Gastrocnemius medialis (tissue), 4 donors: ENCODE results near the gene SH3BP1. TPM values are rescaled to one million over a fixed set of nuclear protein-coding genes. Genes with fewer than 3 reads are reported as not detected.

ENCODE experiments used
- ATAC-seq, 2 donors: fragments of 150-250 bp; one replicate each; pipeline ENCODE4 v1.9.1; 2016
- DNase-seq, 2 donors: peaks; one replicate each; pipeline ENCODE4 v3.0.0-alpha.2; 2019
- H3K27ac ChIP-seq, 4 donors: fragments of 200-600 bp; sonication (generic); 1 replicate in 1 of 4; 2 replicates in 3 of 4; pipeline ENCODE4 v1.5.1; 2016 to 2018; ENCODE audit warnings: mild to moderate bottlenecking in 2 of 4, moderate library complexity in 1 of 4
- H3K27me3 ChIP-seq, 3 donors: fragments of 200-600 bp; sonication (generic) in 2 of 3; 1 replicate in 1 of 3; 2 replicates in 2 of 3; pipeline versions ENCODE4 v1.5.1 to v1.6.0; 2016 to 2019; ENCODE audit warnings: mild to moderate bottlenecking in 1 of 3, moderate library complexity in 1 of 3
- H3K36me3 ChIP-seq, 2 donors: fragments of 200-600 bp; sonication (generic) in 1 of 2; one replicate each; pipeline ENCODE4 v1.5.1; 2017 to 2018
- H3K4me1 ChIP-seq, 2 donors: fragments of 200-600 bp; sonication (generic) in 1 of 2; one replicate each; pipeline ENCODE4 v1.5.1; 2016 to 2017; ENCODE audit warnings: mild to moderate bottlenecking in 2 of 2
- H3K4me3 ChIP-seq, 4 donors: fragments of 200-600 bp; sonication (generic) in 3 of 4; 1 replicate in 1 of 4; 2 replicates in 3 of 4; pipeline ENCODE4 v1.5.1; 2016 to 2019; ENCODE audit warnings: mild to moderate bottlenecking in 2 of 4
- H3K9me3 ChIP-seq, 3 donors: fragments of 200-600 bp; sonication (generic) in 2 of 3; 1 replicate in 1 of 3; 2 replicates in 2 of 3; pipeline ENCODE4 v1.5.1; 2016 to 2019
- POLR2A ChIP-seq, 2 donors: fragments of 450-650 bp; IDR thresholded peaks; one replicate each; pipeline ENCODE4 v1.6.1; 2017; ENCODE audit warnings: antibody characterized with exemption in 2 of 2, mild to moderate bottlenecking in 2 of 2, moderate library complexity in 2 of 2
- in situ Hi-C, 4 donors: fragments of 200-750 bp; cut with MboI; loops; one replicate each; pipeline versions ENCODE4 v1.15.0 to v1.8.0; 2017; ENCODE audit warnings: low sequenced_read_pairs in 4 of 4
- intact Hi-C: fragments of 100-400 bp; cut with DNase I; formaldehyde crosslinking; loops from one replicate; pipeline ENCODE4 v1.15.1; 2023; ENCODE audit warnings: low total_unique reads
- total RNA-seq, 4 donors: library from RNA; depleted of rRNA; stranded (reverse); fragments of >200 nt; gene quantifications; one replicate each; pipeline versions ENCODE4 v1.1.0 to v1.2.3, GENCODE V29; 2016
- TF ChIP-seq, protein P1 (sequence below), 5 experiments: fragments of 450-650 bp in 3 of 5; fragments of 200-600 bp in 2 of 5; sonication (generic) in 2 of 5; IDR thresholded peaks in 4 of 5; conservative IDR thresholded peaks in 1 of 5; 1 replicate in 4 of 5; 2 replicates in 1 of 5; pipeline ENCODE4 v1.5.1; 2016 to 2019; ENCODE audit warnings: antibody characterized with exemption in 5 of 5, mild to moderate bottlenecking in 3 of 5, moderate library complexity in 3 of 5

SH3BP1 gene
- total RNA-seq, 4 donors from 2014 or later = 1.1 to 1.8 (median 1.6) TPM; not detected in 1

GRCh38 chr22:37619991-37620390 lies 19.5 kb upstream of the SH3BP1 start:
- Histone ChIP-seq H3K9me3 (no peaks in the 10 kb centered on the region), H3K4me3 (no peak overlapping the region), H3K27ac (no peak overlapping the region), H3K4me1 (no peaks in the 10 kb centered on the region), H3K27me3 (no peaks in the 10 kb centered on the region), H3K36me3 (peaks cover 0 to 73% of the 10 kb centered on the region in 2 donors)
- DNase-seq (no peak), ATAC-seq (no peak)
- intact Hi-C loops (no loop called here), in situ Hi-C loops (loop anchor here in 2 of 4 donors (10.0 kb wide), 2 partner anchors 65 to 75 kb away; partner anchors contain the start of genes NOL12 (in 1 of the 2) and TRIOBP (in 1 of the 2))
- TF ChIP-seq, protein P1, sequence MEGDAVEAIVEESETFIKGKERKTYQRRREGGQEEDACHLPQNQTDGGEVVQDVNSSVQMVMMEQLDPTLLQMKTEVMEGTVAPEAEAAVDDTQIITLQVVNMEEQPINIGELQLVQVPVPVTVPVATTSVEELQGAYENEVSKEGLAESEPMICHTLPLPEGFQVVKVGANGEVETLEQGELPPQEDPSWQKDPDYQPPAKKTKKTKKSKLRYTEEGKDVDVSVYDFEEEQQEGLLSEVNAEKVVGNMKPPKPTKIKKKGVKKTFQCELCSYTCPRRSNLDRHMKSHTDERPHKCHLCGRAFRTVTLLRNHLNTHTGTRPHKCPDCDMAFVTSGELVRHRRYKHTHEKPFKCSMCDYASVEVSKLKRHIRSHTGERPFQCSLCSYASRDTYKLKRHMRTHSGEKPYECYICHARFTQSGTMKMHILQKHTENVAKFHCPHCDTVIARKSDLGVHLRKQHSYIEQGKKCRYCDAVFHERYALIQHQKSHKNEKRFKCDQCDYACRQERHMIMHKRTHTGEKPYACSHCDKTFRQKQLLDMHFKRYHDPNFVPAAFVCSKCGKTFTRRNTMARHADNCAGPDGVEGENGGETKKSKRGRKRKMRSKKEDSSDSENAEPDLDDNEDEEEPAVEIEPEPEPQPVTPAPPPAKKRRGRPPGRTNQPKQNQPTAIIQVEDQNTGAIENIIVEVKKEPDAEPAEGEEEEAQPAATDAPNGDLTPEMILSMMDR (IDR thresholded peaks at IDR 0.05 in 4 of 5, conservative IDR thresholded peaks at IDR 0.05 in 1 of 5) = no peak

DNA sequence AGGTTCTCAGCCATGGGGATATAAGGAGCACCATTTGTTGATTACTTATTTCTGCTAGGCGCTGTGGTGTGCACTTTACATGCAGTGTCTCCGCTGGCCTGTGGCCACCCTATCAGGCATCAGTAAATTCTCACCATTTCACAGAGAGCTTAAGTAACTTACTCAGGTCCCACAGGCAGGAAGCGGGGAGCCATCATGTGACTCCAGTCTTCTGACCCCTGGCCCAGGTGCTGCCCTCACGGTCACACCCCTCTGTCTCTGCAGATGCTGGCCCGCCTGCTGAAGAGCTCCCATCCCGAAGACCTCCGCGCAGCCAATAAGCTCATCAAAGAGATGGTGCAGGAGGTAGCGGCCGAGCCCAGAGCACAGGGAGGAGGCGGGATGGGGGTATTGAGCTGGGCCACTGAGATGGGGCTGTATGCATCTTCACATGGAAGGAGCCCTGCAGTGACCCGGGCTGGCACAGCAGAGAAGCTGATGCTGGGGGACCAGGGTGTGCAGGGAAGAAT lies 18.1 kb upstream of the SH3BP1 start:
- Histone ChIP-seq H3K4me3 (no peak overlapping the region), H3K36me3 (peaks cover 0 to 59% of the 10 kb centered on the region in 2 donors), H3K9me3 (no peaks in the 10 kb centered on the region), H3K4me1 (peaks cover 7 to 10% of the 10 kb centered on the region in 2 donors), H3K27me3 (no peaks in the 10 kb centered on the region), H3K27ac (no peak overlapping the region)
- DNase-seq (no peak), ATAC-seq (no peak)
- in situ Hi-C loops = loop anchor here in 2 of 4 donors (10.0 kb wide), 2 partner anchors 63 to 73 kb away; partner anchors contain the start of genes NOL12 (in 1 of the 2) and TRIOBP (in 1 of the 2)
- intact Hi-C loops = no loop called here
- TF ChIP-seq, protein P1 (IDR thresholded peaks at IDR 0.05 in 4 of 5, conservative IDR thresholded peaks at IDR 0.05 in 1 of 5) = no peak
- no peak for TF ChIP-seq POLR2A (IDR thresholded peaks at IDR 0.05)

- peaks cover 0 to 51% of the 10 kb centered on the region in 2 donors for H3K36me3 ChIP-seq
- H3K4me3 ChIP-seq = no peak overlapping the region
- H3K27ac ChIP-seq = no peak overlapping the region
- ATAC-seq (peak; percentile 33 to 45), DNase-seq (peak in 1 of 2 donors; percentile 60)
- H3K27me3 ChIP-seq = no peaks in the 10 kb centered on the region
- intact Hi-C loops = no loop called here
- peaks cover 14 to 15% of the 10 kb centered on the region in 2 donors for H3K4me1 ChIP-seq
- TF ChIP-seq POLR2A (IDR thresholded peaks at IDR 0.05) = no peak
- TF ChIP-seq, protein P1 (IDR thresholded peaks at IDR 0.05 in 4 of 5, conservative IDR thresholded peaks at IDR 0.05 in 1 of 5) = peak; percentile 36 to 91 (median 64)
- no peaks in the 10 kb centered on the region for H3K9me3 ChIP-seq
- in situ Hi-C loops = loop anchor here in 2 of 4 donors (10.0 kb wide), 2 partner anchors 61 to 71 kb away; partner anchors contain the start of genes NOL12 (in 1 of the 2) and TRIOBP (in 1 of the 2)
Measured at GRCh38 chr22:37623075-37624016, 16.1 kb upstream of the SH3BP1 start.

GRCh38 chr22:37624017-37624365 lies 15.5 kb upstream of the SH3BP1 start:
- Histone ChIP-seq H3K27me3 (no peaks in the 10 kb centered on the region), H3K9me3 (no peaks in the 10 kb centered on the region), H3K27ac (no peak overlapping the region), H3K4me3 (no peak overlapping the region), H3K36me3 (peaks cover 0 to 51% of the 10 kb centered on the region in 2 donors), H3K4me1 (peaks cover 14 to 15% of the 10 kb centered on the region in 2 donors)
- DNase-seq = no peak
- intact Hi-C loops = no loop called here
- TF ChIP-seq, protein P1 (IDR thresholded peaks at IDR 0.05 in 4 of 5, conservative IDR thresholded peaks at IDR 0.05 in 1 of 5) = no peak
- TF ChIP-seq POLR2A (IDR thresholded peaks at IDR 0.05) = no peak
- no peak for ATAC-seq
- in situ Hi-C loops = loop anchor here in 2 of 4 donors (10.0 kb wide), 2 partner anchors 61 to 71 kb away; partner anchors contain the start of genes NOL12 (in 1 of the 2) and TRIOBP (in 1 of the 2)
